CD4-positive, alpha-beta T cell treated with Interleukin-6 for 4 hours (primary cell): ENCODE results near the gene ABLIM1.

ENCODE experiments used
- DNase-seq: peaks from one replicate; pipeline ENCODE4 v3.0.0-alpha.2; 2020; ENCODE audit warnings: mixed read lengths

Gene ABLIM1

DNA sequence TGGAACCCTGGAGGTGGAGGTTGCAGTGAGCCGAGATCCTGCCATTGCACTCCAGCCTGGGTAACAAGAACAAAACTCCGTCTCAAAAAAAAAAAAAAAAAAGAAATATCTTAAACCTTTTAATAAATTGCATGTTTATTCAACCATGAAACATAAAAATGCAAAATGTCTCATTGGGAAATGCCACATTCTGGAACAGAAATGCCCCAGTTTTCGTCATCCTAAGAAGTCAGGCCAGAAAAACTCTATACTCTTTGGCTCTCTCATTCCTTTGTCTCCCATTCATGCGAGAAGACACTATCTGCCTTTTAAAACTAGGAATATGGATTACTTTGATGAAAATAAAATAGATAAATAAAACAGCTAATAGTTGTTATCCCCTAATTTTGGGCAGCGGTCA, 21.5 kb upstream of the ABLIM1 start:
- DNase-seq, result no peak

DNA sequence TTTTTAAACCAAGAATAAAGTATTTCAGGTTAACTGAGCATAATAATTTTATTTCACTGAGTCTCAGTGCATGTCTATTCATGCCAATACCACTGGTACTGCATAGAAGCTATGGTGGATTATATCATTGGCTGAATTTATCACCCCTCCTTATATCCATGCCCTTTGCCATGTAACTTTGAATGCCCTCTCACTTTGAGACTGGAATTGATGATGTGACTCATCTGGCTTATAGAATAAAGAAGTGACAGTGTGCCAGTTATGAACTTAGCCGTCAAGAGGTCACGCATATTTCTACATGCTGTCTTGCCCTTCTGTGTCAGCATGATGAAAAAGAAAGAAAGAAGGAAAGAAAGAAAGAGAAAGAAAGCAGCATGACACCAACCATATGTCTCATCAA, 20.7 kb upstream of the ABLIM1 start:
- no peak for DNase-seq

DNA sequence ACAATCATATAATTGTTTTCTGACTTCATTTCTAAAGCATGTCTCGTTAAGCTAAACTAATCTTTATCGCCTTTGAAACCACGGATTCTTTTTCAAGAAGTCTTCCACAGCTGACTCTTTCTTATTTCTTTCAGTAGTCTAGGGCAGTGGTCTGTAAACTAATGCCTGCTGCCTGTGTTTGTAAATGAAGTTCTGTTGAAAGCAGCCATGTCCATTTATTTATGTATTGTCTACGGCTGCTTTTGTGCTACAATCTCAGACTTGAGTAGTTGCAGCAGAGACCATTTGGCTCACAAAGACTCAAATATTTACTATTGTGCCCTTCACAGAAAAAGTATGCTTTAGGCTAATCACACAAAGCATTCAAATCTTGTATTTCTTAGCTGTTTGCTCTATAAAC, 20.3 kb upstream of the ABLIM1 start:
- DNase-seq, result no peak

DNA sequence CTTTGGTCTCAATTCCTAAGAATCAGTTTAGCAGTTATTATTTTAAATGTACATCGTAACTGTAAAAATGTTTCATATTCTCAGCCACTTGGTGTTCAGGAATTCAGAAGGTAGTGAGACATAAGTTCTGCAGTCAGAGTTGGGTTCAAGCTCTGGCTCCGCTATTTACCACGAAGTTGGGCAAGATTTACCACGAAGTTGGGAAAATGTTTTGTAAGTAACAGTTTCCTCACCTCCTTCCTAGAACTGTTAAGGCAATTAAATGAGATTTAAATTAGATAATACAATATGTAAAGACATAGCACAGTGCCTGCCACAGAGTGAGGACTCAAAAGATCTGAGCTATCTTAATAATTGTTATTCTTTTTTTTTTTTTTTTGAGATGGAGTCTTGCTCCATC, 16.3 kb upstream of the ABLIM1 start:
- no peak for DNase-seq

DNA sequence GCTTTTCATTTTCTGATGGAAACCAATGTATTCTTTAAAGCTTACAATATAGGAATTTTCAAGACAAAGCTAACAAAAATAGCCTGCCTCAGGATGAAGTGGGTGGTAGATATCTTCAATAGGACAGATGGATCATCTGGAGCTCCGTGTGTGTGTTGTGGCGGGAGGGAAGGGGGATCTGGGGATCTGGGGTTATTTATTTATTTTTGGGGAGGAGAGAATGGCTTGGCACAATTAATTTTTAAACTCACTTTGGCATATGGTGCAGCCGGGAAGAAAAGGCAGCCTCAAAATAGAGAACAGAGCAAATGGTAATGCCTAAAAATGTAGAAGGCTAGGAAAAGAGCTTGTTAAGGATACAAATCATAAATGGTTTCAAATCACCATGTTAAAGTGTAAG, 11.6 kb upstream of the ABLIM1 start:
- no peak for DNase-seq

DNA sequence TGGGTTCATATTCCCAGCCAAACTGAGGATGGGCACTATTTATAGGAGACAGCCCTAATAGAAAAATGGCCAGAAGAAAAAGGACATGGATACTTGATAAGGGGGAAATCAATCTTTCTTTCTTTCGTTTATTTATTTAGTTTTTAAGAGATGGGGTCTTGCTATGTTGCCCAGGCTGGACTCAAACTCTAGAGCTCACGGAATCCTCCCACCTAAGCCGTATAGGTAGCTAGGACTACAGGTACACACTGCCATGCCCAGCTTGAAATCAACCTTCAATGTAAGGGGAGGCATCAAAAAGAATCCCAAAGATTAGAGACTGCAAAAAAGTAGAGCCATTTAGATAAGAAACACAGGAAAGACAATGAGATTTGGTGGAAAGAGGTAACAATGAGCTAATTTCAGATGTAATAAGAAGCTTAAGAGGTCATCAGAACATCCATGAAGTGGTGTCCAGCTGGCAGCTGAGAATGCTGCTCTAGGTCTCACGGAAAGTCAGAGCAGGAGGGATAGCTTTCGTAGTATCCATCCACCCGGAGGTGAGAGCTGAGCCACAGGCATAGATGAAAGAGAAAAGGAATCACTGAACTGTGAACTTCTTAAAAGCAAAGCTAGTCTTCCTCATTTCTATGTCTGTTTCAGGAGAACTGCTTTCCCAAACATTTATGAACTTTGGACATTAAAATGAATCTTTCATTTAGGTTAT, 10.5 kb upstream of the ABLIM1 start:
- no peak for DNase-seq

DNA sequence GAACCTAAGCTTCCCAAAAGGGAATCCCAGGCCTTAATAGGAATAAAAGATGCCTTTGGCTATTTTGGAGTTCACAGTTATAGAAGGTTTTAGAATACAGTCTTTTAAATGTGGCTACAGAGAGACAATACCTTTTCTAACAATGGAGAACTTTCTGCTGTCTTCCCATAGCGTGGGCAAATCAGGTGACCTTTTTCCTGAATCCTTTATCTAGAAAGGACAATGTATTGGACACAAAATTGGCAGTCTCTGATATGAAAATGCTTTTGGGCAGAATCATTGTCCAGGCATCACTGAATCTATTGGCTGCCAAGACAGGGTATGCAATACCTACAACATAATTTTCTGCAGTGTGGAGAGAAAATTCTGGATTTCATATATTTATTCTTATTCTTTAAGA, 7.8 kb upstream of the ABLIM1 start:
- DNase-seq, result no peak

DNA sequence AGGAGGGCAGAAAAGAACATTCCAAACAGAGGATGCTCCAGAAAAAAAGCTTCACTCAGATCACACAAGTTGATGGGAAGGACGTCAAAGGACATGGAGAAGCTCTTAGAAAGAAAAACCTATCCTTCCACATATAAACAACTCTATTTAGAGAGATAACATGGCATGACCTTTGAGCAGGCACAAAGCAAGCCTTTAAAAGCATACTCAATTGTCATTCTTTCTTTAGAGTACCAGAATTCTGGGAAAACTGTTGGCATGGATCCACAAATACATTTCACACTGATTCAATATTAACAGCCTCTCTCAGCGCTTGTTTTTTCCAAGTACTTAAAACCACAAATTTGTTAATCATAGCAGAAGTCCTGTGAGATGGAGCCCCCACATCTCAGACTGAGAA, 7.3 kb upstream of the ABLIM1 start:
- no peak for DNase-seq

DNA sequence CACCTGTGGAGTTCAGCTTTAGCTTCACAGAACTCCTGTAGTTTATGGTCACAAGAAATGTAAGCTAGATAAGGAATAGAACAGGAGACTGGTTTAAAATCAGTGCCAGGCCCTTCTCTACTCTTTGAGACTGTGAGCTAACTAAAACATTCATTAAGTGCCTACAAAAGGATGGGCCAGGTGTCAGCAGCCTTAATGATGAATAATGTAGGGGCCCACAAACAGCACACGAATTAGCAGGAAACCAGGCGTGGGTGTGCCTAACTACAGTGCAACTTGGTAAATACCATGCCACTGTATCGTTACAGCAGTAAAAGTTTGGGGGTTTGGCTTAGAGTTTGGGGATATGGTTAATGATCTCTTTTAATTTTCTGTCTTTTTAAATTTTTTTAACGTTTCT, 6.1 kb upstream of the ABLIM1 start:
- DNase-seq, result no peak

DNA sequence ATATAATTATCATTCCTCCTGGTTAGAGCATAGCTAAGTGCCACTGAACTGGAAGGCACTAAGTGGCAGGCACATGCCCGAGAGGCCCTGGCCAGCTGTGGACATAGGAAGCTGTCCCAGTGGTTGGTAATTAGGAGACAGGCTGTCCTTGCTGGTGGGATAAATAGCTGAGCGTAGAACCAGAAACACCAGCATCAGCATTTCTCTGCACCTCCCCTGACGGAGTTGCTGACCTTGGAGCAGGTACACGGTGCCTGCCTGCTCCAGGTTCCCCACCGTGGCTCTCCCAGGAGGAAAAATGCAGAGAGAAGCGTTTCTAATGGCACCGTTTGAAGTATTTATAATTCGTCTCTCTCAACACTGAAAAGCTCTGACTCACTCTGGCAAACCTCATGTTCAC, 5.6 kb upstream of the ABLIM1 start:
- no peak for DNase-seq

DNA sequence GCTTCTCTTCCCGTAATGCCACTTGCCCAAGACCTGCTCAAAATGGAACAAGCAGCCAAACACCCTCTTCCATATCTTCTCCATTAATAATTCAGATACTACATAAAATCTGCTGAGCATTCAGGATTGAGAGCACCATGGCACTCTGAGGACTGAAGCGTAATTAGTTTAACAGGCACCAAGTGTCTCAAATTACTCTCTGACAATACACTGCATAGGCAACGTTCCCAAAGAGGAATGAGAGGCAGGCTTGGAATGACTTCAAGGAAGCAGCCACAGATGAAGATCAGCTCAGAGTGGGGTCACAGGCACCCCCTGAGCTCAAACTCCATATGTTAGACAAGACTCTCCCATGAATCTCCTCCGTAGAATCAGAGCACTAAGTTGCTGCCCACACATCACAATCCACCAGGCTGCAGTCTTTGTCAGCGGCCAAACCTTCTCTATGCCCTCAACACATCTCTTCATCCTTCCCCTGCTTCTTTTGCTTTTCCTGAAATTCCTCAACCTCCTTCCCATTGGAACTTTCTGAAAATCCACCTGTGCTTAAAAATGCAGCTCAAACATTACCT, 4.7 kb upstream of the ABLIM1 start:
- DNase-seq, result no peak

DNA sequence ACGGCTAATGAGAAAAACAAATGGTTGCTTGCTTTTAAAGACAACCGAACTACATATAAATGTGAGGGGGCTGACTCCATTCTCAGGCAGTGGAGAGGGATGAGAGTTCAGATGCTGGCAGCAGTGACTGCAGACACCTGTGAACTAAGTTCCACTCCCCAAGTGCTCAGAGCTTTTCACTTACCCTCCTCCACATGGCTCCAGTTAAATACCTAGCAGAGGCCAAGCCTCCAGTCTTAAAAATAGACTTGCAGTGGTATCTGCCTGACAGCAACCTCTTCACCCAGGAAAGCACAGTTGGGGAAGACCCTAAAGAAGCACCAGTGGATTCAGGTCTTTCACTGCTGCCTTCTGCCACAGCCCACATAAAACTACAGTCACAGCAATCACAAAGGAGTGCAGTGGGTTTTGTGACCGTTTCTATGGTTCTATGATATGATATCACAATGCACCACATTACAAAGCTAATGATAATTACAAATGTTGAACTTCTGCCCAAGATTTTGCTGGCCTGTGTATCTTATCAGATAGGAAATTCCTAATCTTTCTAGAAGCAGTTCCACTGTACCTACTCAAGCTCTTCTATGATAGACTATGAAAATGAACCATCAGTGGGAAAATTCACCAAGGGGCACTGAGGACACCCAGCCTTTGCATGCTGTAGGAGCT, 3.3 kb upstream of the ABLIM1 start:
- no peak for DNase-seq

DNA sequence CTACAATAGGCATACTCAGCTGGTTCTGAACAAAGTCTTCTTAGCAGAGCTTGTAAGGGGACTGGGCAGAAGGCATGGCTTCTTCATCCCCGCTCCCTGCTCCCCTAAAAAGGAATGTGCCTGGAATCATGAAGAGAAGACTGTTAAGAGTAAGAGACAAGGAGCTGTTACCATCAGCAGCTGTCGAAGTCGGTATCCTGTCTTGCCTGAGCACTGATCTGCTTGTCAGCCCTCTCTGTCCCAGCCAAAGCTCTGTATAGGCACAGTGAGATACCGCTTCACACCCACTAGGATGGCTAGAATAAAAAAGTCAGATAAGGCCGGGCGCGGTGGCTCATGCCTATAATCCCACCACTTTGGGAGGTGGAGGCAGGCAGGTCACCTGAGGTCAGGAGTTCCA, 2.4 kb downstream of the ABLIM1 start:
- DNase-seq, result no peak

DNA sequence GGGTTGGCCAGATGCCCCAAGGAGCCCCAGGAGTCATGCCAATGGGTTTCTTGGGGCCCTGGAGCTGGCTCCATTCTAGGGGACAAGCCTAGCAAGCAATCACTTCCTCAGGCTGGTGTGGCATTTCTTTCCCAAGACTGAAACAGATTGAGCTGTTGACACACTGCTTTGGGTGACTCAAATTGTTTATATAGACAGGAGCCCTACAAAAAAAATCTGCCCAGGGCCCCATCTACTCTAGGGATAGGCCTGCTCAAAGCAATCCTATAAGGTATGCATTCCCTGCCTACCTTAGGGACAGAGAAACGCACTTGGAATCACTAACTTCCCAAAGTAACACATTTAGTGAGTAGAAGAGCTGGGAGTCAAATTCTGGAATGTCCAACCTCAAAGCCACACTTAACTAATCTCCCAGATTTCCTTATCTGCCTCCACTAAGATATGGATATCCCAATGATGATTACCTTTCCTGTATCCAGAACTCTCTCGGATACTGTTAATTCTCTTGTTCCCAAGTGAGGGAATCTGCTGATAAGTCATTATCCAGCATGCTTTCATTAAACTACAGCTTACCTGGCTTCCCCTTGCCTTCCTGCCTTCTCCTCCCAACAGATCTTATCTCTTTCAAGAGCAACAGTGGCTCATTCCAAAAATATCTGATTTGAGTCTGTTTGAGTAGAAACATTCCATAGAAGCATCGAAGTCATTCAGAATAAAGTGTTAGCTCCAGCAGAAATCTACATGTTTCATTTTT, 3.1 kb downstream of the ABLIM1 start:
- no peak for DNase-seq

DNA sequence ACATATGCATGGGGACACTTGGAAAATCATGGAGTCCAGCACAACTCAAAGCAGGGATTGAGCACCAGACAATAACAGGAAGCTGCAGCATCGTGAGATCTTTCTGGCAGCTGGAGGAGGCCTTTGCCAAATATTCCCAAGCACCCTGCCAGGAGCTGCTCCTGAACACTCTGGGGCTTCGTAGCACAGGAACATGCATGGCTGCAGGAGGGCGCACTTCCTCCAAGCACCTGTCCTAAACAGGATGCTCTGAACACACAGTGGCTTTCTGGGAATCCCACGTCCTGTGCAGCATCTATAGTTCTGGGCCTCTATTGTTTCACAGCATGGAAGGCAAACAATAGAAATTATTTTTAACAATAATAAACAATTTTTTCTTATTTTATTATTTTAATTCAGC, 4.1 kb downstream of the ABLIM1 start:
- no peak for DNase-seq

DNA sequence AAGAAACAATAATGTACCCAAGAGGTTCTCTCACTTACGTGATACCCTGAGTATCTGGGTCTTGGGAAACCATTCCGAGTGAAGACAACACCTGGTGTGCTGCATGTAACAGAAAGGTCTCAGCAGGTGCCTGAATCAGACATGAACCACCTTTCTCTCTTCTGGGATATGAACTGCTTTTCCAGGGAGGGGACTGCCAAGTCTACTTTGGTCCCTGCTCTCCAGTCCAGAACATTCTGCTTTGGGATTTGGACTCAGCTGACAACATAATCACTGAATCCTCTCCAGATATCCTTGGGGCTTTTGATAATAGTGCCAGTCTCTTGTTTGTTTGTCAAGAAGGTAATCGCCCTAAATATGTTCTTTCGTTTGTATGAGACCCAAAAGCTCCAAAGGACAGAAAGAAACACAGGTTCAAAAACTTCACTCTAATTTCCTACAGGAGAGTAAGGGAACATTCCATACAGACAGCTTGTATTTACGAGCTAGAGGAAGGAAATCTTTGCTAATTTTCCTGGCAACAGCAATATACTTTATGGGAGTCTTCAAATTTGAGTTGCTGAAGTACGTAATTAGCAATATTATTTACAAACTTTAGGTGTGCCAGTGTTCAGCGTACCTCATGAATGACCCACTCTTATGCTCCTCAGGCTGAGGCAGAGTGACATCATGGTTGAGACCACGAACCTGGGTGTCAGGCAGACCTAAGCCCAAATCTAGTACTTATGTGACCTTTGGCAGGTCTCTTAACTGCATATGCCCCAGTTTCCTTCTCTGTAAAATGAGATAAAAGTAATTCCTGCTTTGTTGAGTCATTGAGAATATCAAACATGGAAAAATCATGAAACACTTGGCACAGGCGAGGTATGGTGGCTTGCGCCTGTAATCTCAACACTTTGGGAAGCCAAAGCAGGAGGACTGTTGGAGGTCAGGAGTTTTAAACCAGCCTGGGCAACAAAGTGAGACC, 5.4 kb downstream of the ABLIM1 start:
- no peak for DNase-seq

DNA sequence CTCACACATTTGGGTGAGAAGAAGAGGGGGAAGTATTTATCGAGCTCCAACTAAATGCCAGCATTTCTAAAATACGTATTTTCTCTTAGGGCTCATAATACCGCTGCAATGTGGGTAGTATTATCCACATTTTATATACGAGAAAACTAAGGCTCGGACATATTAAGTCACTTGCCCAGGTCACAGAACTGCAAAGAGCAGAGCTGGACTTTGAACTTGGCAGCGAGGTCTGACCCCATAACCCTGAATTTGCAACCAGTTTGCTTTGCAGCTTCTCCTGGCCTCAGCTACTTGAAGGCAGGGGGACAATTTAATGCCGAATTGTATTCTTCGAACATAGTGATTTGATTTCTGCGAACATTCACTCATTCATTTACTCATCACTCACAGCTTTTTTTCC, 7.2 kb downstream of the ABLIM1 start:
- DNase-seq, result no peak

DNA sequence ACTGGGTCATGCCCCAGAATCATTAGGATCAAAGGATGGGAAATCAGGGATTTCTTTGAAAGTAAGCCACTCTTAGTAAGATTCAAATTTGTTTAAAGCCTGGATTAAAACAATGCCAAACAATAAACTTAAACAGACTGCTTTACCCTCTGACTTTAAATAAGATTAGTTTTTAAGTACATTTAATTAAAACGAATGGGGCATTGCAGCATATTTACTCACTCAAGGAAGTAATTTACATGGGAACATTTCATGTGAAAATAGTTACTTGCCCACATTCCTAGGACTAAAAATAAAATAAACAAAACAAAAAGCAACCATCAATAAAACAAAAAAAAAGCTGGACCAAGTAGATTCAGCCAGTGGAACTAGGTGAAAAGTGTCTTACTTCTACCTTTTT, 7.8 kb downstream of the ABLIM1 start:
- no peak for DNase-seq

DNA sequence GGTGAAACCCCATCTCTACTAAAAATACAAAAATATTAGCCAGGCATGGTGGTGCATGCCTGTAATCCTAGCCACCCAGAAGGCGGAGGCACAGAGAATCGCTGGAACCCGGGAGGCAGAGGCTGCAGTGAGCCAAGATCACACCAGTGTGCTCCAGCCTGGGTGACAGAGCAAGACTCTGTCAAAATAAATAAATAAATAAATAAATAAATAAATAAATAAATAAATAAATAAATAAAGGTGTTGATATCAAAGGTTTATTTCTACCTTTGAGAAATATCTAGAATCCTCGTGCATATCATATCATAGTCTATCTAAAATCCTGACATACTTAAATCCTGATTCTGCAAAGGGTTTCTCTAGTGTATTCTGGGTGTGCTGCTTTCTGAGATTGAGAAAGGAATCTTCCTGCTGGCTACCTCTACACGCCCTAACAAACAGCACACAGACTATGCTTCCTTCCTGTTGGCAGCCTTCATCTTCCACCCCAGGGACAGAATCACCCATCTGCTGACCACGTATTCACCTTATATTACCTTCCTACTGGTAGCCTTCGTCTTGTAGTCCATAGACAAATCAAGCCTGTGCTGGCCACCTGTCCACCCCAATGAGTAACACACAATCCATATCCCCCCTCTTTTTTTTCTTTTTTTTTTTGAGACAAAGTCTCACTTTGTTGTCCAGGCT, 8.7 kb downstream of the ABLIM1 start:
- no peak for DNase-seq

DNA sequence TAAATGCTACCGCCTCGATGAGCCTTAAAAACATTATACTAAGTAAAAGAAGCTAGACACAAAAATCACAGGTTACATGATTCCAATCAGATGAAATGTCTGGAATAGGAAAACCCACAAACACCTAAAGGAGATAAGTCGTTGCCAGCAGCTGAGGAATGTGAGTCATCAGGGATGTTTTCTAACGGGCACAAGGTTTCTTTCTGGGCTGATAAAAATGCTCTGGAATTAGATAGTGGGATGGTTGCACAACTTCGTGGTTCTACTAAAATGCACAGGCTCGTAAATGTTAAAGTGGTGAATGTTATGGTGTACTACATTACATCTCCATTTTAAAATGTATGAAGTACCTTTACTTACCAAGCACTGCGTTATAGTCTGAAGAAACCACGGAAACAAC, 9.7 kb downstream of the ABLIM1 start:
- no peak for DNase-seq

DNA sequence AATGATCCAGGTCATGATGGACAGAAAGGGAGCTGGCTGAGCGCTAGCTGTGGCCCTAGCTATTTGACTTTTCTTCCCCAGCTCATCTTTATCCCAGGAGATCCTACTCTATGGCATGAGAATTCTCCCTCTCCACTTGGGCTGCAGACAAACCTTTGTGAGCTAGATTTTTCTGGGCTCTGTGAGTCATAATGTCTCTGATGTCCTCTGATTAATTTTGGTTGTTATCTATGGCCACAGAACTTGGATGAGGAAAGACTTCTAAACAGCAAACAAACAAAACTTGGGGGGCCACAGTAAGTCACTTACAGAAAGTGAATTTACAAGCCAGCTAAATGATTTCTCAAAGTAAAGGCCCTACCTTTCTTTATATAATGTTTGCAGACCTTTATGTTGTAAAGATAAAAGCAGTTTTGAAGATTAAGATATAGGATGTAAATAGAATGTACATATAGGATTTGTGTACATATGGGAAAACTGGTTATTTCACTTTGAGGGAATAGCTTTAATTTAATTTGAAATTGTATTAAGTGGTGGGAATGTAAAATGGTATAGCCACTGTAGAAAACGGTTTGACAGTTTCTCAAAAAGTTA, 10.4 kb downstream of the ABLIM1 start:
- DNase-seq, result no peak

DNA sequence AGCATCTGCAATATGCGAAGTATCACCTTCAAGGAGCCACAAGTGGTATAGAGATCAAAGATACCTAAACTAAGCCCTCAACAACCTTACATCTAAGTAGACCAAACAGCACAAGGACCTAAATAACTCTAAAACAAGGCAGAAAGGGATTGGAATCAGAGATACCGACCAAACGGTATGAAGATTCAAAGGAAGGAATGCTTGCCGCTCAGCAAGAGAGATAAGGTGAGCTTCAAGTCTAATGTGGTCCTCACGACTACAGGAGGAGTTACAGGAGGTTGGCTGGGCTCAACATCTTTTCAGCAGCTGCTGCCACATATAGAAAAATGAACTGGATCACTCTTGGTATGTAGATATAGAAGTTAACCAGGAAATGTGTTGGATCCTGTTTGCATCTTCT, 11.6 kb downstream of the ABLIM1 start:
- DNase-seq, result no peak
